ENCODE measurements around the gene KDM4B.

KDM4B gene

DNA sequence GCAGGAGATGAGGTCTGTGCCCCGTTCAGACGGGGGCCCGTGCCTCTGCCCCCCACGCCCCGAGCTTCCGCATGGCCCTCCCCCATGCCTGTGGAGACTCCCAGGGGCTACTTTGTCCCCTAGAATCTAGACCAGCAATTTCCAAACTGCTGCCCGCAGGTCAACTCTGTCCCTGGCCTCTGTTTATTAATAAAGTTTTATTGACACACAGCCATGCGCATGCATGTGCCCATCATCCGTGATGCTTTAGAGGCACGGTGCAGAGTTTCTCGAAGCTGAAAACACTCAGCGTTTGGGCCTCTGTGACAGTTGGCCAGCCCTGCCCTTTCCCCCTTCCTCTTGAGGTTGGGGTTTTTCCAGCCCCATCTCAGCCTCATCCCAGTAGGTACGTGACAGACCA, 140.0 kb downstream of the KDM4B start:
- DNase-seq (ENCODE audit: low read depth, low spot score), result no peak
- ChIA-PET CTCF (no interaction called here), POLR2A (no interaction called here)
- TF ChIP-seq, protein P1, sequence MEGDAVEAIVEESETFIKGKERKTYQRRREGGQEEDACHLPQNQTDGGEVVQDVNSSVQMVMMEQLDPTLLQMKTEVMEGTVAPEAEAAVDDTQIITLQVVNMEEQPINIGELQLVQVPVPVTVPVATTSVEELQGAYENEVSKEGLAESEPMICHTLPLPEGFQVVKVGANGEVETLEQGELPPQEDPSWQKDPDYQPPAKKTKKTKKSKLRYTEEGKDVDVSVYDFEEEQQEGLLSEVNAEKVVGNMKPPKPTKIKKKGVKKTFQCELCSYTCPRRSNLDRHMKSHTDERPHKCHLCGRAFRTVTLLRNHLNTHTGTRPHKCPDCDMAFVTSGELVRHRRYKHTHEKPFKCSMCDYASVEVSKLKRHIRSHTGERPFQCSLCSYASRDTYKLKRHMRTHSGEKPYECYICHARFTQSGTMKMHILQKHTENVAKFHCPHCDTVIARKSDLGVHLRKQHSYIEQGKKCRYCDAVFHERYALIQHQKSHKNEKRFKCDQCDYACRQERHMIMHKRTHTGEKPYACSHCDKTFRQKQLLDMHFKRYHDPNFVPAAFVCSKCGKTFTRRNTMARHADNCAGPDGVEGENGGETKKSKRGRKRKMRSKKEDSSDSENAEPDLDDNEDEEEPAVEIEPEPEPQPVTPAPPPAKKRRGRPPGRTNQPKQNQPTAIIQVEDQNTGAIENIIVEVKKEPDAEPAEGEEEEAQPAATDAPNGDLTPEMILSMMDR (IDR thresholded peaks at IDR 0.05; ENCODE audit: insufficient read depth, low read length, missing control alignments), result no peak
- H3K4me3 ChIP-seq (ENCODE audit: low read depth, low read length), result no peak overlapping the region

DNA sequence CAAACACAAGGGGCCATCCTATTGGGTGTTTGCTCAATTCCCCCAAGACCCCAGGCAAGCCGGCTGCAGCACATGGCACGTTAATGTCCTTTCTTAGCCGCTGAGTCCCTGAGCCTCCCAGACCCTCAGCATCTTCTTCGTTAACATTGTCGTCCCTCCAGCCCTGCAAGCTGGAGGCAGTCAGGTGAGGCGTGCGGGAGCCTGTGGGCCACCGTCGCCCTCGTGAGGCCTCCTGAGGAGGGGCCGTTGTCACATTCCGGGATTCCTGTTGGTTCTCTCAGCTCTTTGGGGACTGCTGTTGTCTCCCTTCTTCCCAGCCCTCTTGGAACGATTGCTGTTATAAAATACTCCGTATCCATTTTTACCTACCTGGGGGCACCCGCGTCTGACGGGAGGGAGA, 140.6 kb downstream of the KDM4B start:
- POLR2A ChIA-PET, result no interaction called here
- CTCF ChIA-PET, result no interaction called here
- TF ChIP-seq, protein P1 (IDR thresholded peaks at IDR 0.05; ENCODE audit: insufficient read depth, low read length, missing control alignments), result no peak
- no peak for DNase-seq (ENCODE audit: low read depth, low spot score)
- no peak overlapping the region for H3K4me3 ChIP-seq (ENCODE audit: low read depth, low read length)

DNA sequence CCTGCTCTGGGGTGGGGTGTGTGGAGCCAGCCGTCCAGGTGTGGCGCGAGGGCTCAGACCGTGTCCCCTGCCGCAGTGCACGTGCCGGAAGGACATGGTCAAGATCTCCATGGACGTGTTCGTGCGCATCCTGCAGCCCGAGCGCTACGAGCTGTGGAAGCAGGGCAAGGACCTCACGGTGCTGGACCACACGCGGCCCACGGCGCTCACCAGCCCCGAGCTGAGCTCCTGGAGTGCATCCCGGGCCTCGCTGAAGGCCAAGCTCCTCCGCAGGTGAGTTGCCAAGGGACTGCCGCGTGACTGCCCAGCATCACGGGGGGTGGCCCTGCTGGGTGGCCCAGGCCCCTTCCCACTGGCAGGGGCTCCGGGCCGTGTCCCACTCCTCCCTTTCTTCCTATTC, 141.6 kb downstream of the KDM4B start:
- no peak overlapping the region for H3K4me3 ChIP-seq (ENCODE audit: low read depth, low read length)
- TF ChIP-seq, protein P1 (IDR thresholded peaks at IDR 0.05; ENCODE audit: insufficient read depth, low read length, missing control alignments), result no peak
- CTCF ChIA-PET, result no interaction called here
- POLR2A ChIA-PET, result no interaction called here
- no peak for DNase-seq (ENCODE audit: low read depth, low spot score)

DNA sequence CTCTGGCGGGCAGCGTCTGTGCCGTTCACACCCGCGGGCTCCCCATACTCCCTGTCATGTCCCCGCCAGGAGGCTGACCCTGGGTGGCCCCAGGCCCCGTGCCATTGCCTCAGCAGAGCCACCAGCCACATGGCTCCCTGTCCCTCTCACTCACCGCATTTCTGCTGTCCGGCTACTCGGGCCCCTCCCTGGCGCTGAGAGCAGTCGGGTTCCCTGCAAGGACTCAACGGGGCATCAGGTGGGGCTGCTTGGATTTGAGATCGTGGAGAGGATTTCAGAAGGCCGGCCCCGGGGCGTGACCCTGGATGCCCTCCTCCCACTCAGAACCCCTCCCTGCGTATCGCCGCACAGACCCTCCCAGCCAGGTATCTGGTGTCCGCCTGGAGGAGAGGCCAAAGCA, 142.1 kb downstream of the KDM4B start:
- POLR2A ChIA-PET, result no interaction called here
- no peak for DNase-seq (ENCODE audit: low read depth, low spot score)
- TF ChIP-seq, protein P1 (IDR thresholded peaks at IDR 0.05; ENCODE audit: insufficient read depth, low read length, missing control alignments), result no peak
- H3K4me3 ChIP-seq (ENCODE audit: low read depth, low read length), result no peak overlapping the region
- CTCF ChIA-PET, result no interaction called here

DNA sequence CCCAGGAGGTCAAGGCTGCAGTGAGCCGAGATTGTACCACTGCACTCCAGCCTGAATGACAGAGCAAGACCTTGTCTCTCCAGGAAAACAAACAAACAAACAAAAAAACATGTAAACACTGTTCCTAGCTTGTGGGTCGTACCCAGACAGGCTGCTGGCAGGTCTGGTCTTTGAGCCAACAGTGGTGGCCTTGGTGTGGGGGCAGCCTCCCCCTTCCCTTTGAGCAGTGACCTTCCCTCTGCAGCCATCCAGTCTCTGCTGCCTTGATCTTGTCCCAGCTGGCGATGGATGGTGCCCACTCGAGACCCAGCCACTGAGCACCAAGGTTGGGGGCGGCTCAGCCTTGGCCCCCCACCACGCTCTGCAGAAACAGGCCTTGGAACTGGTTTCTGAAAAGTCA, 143.3 kb downstream of the KDM4B start:
- TF ChIP-seq, protein P1 (IDR thresholded peaks at IDR 0.05; ENCODE audit: insufficient read depth, low read length, missing control alignments), result no peak
- ChIA-PET CTCF (no interaction called here), POLR2A (interaction anchor here (0.6 kb wide), 1 partner anchor 33 kb away, joined by 4 read pairs; no protein-coding TSS in a partner anchor)
- no peak overlapping the region for H3K4me3 ChIP-seq (ENCODE audit: low read depth, low read length)
- DNase-seq (ENCODE audit: low read depth, low spot score), result no peak

DNA sequence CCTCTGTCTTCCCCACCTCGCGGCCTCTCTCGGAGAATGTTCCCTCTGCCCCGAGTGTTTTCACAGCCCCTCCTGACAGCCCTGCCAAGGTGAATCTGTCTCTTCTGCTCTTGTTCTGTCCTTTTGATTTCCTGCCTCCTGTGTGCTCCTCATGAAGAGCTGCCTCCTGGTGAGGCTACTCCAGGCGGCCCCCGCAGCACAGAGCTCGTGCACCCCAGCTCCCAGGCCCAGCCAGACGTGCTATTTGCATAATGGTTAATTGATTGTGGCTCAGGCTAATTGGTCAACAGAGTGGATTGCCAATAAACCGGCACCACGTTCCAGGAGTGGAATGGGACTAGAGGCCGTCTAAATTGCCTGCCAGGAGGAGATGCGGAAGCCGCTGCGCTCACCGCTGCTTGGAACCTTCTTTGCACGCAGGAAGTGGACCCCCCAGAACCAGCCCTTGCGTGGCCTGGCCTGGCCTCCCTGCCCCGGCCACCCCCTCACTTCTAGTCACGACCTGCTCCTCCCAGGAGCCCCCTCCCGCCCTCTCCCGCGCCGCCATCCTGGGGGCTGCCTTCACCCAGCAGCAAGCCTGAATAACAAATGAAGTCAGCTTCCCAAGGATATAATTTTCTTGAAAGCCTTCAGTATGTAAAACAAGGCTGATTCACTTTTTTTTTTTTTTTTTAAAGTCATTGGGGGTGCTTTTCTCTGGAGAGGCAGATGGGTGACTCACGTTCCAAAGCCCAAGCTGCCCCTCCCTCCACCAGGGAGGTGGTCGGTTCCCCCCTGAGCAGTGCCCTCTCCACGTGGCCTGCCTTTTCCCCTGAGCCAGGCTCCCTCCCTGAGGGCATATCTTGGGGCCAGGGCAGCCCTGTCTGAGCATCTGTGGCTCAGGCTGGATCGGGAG, 144.0 kb downstream of the KDM4B start:
- no peak for DNase-seq (ENCODE audit: low read depth, low spot score)
- CTCF ChIA-PET, result no interaction called here
- POLR2A ChIA-PET, result interaction anchor here (0.7 kb wide), 1 partner anchor 53 kb away, joined by 4 read pairs; no protein-coding TSS in a partner anchor
- no peak overlapping the region for H3K4me3 ChIP-seq (ENCODE audit: low read depth, low read length)
- TF ChIP-seq, protein P1 (IDR thresholded peaks at IDR 0.05; ENCODE audit: insufficient read depth, low read length, missing control alignments), result no peak

Measured in AG04449 (cell line).